ENCODE data around the gene POLR3GL.
"Not testable (repeated sequence)": the region's sequence is repeated elsewhere in the genome, so short reads cannot be mapped to it uniquely, and the experiment has no call there.

Gene POLR3GL

GRCh38 chr1:146021622-146022402 lies 57.3 kb downstream of the POLR3GL start, which contains the start of gene HJV:
HJV (minus strand) TSS chr1:146021735; CDS start chr1:146020231, 1,504 bp downstream.
- no peak for DNase-seq

- DNase-seq, result no peak
Measured at GRCh38 chr1:146022403-146023127, 58.1 kb downstream of the POLR3GL start.

GRCh38 chr1:146025787-146026495 lies 61.5 kb downstream of the POLR3GL start:
- DNase-seq, result not testable (repeated sequence)

- DNase-seq, result not testable (repeated sequence)
Measured at GRCh38 chr1:146026650-146027049, 62.2 kb downstream of the POLR3GL start.

Data from stimulated activated CD4-positive, alpha-beta T cell treated with anti-CD3 and anti-CD28 coated beads, Interleukin-4, amount 100 ng/mL, for 4 hours (primary cell).